Measurements from ENCODE around the gene CTSW. TPM values are rescaled to one million over a fixed set of nuclear protein-coding genes. Genes with fewer than 3 reads are reported as not detected.

The CTSW gene
- total and polyA plus RNA-seq, 10 donors = 5.6 to 38.2 (median 23.2) TPM

DNA sequence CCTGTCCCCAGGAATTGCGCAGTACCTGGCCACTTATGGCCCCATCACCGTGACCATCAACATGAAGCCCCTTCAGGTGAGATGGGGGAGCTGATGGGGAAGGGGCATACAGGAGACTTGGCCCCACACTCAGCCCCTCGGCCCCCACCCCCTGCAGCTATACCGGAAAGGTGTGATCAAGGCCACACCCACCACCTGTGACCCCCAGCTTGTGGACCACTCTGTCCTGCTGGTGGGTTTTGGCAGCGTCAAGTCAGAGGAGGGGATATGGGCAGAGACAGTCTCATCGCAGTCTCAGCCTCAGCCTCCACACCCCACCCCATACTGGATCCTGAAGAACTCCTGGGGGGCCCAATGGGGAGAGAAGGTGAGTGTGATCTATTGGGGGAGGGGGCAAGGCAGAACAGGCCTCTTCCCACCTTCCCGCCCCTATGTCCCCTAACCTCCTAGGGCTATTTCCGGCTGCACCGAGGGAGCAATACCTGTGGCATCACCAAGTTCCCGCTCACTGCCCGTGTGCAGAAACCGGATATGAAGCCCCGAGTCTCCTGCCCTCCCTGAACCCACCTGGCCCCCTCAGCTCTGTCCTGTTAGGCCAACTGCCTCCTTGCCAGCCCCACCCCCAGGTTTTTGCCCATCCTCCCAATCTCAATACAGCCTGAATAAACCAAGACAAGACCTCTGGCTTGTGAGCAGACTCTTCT, 3.6 kb downstream of the CTSW start:
- Histone ChIP-seq H3K4me3 (no peak overlapping the region), H3K27ac (no peak overlapping the region), H3K27me3 (replicated peaks in 1 of 7) (no peaks in the 10 kb centered on the region), H3K4me1 (peaks cover 15 to 84% (median 48%) of the 10 kb centered on the region in 6 donors), H3K9me3 (no peaks in the 10 kb centered on the region), H3K36me3 (peaks cover 0 to 63% (median 38%) of the 10 kb centered on the region in 6 donors)
- intact Hi-C loops (cut with DNase I; ENCODE audit: low total_unique reads) = no loop called here
- peak; percentile 71 for DNase-seq
- whole genome bisulfite sequencing, 5 donors = 88 to 92% (median 91%) methylated on average over 10 to 13 of the region's 13 CpGs
- TF ChIP-seq CTCF (IDR thresholded peaks at IDR 0.05 in 8 of 11, conservative IDR thresholded peaks at IDR 0.05 in 3 of 11) (no peak), POLR2A (IDR thresholded peaks at IDR 0.05) (no peak), POLR2AphosphoS5 (IDR thresholded peaks at IDR 0.05) (no peak)

DNA sequence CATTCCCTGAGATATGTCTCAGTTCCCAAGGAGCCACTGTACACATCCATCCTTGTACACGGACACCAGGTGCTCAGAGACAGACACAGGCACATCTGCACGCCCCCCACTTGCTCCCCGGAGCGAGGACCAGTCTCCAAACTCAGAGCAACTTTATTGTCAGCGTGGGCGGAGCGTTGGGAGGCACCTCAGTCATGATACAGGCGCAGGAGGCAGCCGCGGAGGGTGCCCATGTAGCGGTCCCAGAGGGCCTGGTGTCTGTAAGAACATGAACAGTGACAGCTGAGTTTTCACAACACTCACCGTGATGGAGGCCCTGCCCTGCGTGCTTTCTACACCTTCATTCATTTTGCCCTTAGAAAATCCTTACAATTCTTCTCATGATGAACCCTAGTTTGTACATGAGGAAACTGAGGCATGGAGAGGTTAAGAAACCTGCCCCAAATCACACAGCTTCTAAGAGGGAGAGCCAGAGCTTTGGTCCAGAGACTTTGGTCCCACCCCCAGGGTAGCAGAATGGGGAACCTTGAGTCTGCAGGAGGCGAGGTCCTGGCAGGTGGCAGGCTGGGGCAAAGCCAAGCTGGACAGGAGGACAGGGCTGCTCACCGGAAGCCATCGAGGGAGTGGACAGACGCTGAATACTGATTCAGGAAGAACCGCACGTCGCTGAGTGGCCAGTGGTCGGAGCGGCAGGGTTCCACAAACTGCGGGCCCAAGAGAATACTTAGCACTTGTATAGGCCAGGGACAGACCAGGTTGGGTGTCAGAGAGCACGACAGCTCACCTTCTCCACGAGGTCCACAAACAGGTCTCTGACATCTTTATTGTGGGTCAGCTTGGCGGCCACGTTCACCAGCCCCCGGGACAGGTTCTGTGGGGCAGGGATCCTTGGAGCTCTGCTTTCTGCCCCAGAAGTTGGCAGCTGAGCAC, 4.4 kb downstream of the CTSW start:
- no peak overlapping the region for H3K4me3 ChIP-seq
- no peaks in the 10 kb centered on the region for H3K27me3 ChIP-seq (replicated peaks in 1 of 7)
- 77 to 90% (median 84%) methylated on average over 20 to 28 of the region's 28 CpGs for WGBS, 5 donors
- peaks cover 0 to 63% (median 38%) of the 10 kb centered on the region in 6 donors for H3K36me3 ChIP-seq
- intact Hi-C loops (cut with DNase I; ENCODE audit: low total_unique reads) = no loop called here
- H3K4me1 ChIP-seq = peaks cover 15 to 85% (median 52%) of the 10 kb centered on the region in 6 donors
- peak; percentile 79 for DNase-seq
- H3K9me3 ChIP-seq = no peaks in the 10 kb centered on the region
- TF ChIP-seq POLR2AphosphoS5 (IDR thresholded peaks at IDR 0.05) = no peak
- no peak for TF ChIP-seq POLR2A (IDR thresholded peaks at IDR 0.05)
- TF ChIP-seq CTCF (IDR thresholded peaks at IDR 0.05 in 8 of 11, conservative IDR thresholded peaks at IDR 0.05 in 3 of 11) = no peak
- H3K27ac ChIP-seq = peak overlapping the region in 5 of 8 donors; percentile 13 to 60 (median 41)

GRCh38 chr11:65884716-65885092, 5.1 kb downstream of the CTSW start:
- H3K27ac ChIP-seq = peak overlapping the region in 5 of 8 donors; percentile 13 to 60 (median 41)

More at GRCh38 chr11:65884716-65885092, 5.1 kb downstream of the CTSW start:
- peaks cover 0 to 63% (median 38%) of the 10 kb centered on the region in 6 donors for H3K36me3 ChIP-seq
- intact Hi-C loops (cut with DNase I; ENCODE audit: low total_unique reads) = loop anchor here (5.0 kb wide), 1 partner anchor 103 kb away; no protein-coding TSS in a partner anchor
- H3K9me3 ChIP-seq = no peaks in the 10 kb centered on the region
- peaks cover 21 to 85% (median 52%) of the 10 kb centered on the region in 6 donors for H3K4me1 ChIP-seq
- TF ChIP-seq POLR2AphosphoS5 (IDR thresholded peaks at IDR 0.05) (peak; percentile 85 to 88 (median 86)), POLR2A (IDR thresholded peaks at IDR 0.05) (no peak), CTCF (IDR thresholded peaks at IDR 0.05 in 8 of 11, conservative IDR thresholded peaks at IDR 0.05 in 3 of 11) (peak; percentile 98 to 100 (median 99))
- WGBS, 5 donors = 2 to 23% (median 20%) methylated on average over 3 to 9 of the region's 9 CpGs
- H3K27me3 ChIP-seq (replicated peaks in 1 of 7) = no peaks in the 10 kb centered on the region
- H3K4me3 ChIP-seq = no peak overlapping the region
- peak; percentile 96 for DNase-seq

All from spleen (tissue), 11 donors.